HL-60 (cell line): ENCODE data around the gene LDLRAD3.

Experiments
- DNase-seq, 2 experiments: peaks; one replicate each; pipeline ENCODE4 v3.0.0-alpha.2; 2010 to 2020; ENCODE audit warnings: low read depth in 1 of 2, low spot score in 1 of 2
- H3K27ac ChIP-seq: fragments of 250-450 bp; sonication (Bioruptor Pico); replicated peaks from 2 replicates; pipeline ENCODE4 v1.5.1; 2020; ENCODE audit warnings: mild to moderate bottlenecking, moderate library complexity
- H3K27me3 ChIP-seq: fragments of 250-450 bp; sonication (Bioruptor Pico); 2 replicates; pipeline ENCODE4 v1.5.1; 2021; ENCODE audit warnings: mild to moderate bottlenecking, moderate library complexity; ENCODE audit not compliant: insufficient read depth, poor library complexity, severe bottlenecking
- H3K4me3 ChIP-seq: replicated peaks from 2 replicates; pipeline ENCODE4 v1.5.1; 2011; ENCODE audit warnings: mild to moderate bottlenecking, control low read depth, low read length; ENCODE audit not compliant: insufficient read depth
- GABPA ChIP-seq: IDR thresholded peaks from 2 replicates; pipeline ENCODE4 v1.6.1; 2012; ENCODE audit warnings: low read depth
- POLR2AphosphoS5 ChIP-seq: IDR thresholded peaks from 2 replicates; pipeline ENCODE4 v1.6.1; 2012; ENCODE audit warnings: low read depth
- SPI1 ChIP-seq: IDR thresholded peaks from 2 replicates; pipeline ENCODE4 v1.6.1; 2012; ENCODE audit warnings: low read depth, mild to moderate bottlenecking, borderline replicate concordance
- TF ChIP-seq, protein P1 (sequence below): IDR thresholded peaks from one replicate; pipeline ENCODE4 v1.5.1; 2011; ENCODE audit warnings: low read length, control low read depth, inconsistent platforms; ENCODE audit not compliant: insufficient read depth
- TF ChIP-seq, protein P2 (sequence below): IDR thresholded peaks from 2 replicates; pipeline ENCODE4 v1.6.1; 2012; ENCODE audit warnings: low read depth; ENCODE audit not compliant: insufficient replicate concordance

LDLRAD3 gene

DNA sequence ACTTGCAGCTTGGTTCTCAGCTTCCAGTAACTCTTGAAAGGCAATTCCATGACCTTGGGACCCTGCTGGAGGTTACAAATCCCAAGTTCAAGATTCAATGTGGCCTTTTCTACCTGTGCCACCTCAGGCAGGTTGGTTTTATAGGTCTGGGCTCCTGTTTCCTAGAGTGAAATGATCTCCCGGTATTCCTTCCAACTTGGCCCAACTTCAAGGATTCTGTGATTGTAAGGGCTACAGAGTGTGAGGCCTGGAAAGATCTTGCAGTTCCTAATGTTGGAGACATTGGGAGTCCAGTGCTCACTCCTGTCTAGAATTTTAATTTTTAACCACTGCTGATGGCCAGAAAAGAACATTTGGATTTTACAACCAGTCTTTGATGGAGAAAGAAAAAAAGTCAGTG lies 91.6 kb downstream of the LDLRAD3 start:
- Histone ChIP-seq H3K4me3 (no peak overlapping the region), H3K27ac (no peak overlapping the region), H3K27me3 (no peaks in the 10 kb centered on the region)
- TF ChIP-seq, protein P1, sequence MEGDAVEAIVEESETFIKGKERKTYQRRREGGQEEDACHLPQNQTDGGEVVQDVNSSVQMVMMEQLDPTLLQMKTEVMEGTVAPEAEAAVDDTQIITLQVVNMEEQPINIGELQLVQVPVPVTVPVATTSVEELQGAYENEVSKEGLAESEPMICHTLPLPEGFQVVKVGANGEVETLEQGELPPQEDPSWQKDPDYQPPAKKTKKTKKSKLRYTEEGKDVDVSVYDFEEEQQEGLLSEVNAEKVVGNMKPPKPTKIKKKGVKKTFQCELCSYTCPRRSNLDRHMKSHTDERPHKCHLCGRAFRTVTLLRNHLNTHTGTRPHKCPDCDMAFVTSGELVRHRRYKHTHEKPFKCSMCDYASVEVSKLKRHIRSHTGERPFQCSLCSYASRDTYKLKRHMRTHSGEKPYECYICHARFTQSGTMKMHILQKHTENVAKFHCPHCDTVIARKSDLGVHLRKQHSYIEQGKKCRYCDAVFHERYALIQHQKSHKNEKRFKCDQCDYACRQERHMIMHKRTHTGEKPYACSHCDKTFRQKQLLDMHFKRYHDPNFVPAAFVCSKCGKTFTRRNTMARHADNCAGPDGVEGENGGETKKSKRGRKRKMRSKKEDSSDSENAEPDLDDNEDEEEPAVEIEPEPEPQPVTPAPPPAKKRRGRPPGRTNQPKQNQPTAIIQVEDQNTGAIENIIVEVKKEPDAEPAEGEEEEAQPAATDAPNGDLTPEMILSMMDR = no peak
- TF ChIP-seq POLR2AphosphoS5 (no peak), GABPA (no peak), SPI1 (no peak)
- TF ChIP-seq, protein P2, sequence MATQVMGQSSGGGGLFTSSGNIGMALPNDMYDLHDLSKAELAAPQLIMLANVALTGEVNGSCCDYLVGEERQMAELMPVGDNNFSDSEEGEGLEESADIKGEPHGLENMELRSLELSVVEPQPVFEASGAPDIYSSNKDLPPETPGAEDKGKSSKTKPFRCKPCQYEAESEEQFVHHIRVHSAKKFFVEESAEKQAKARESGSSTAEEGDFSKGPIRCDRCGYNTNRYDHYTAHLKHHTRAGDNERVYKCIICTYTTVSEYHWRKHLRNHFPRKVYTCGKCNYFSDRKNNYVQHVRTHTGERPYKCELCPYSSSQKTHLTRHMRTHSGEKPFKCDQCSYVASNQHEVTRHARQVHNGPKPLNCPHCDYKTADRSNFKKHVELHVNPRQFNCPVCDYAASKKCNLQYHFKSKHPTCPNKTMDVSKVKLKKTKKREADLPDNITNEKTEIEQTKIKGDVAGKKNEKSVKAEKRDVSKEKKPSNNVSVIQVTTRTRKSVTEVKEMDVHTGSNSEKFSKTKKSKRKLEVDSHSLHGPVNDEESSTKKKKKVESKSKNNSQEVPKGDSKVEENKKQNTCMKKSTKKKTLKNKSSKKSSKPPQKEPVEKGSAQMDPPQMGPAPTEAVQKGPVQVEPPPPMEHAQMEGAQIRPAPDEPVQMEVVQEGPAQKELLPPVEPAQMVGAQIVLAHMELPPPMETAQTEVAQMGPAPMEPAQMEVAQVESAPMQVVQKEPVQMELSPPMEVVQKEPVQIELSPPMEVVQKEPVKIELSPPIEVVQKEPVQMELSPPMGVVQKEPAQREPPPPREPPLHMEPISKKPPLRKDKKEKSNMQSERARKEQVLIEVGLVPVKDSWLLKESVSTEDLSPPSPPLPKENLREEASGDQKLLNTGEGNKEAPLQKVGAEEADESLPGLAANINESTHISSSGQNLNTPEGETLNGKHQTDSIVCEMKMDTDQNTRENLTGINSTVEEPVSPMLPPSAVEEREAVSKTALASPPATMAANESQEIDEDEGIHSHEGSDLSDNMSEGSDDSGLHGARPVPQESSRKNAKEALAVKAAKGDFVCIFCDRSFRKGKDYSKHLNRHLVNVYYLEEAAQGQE = no peak
- DNase-seq = no peak

DNA sequence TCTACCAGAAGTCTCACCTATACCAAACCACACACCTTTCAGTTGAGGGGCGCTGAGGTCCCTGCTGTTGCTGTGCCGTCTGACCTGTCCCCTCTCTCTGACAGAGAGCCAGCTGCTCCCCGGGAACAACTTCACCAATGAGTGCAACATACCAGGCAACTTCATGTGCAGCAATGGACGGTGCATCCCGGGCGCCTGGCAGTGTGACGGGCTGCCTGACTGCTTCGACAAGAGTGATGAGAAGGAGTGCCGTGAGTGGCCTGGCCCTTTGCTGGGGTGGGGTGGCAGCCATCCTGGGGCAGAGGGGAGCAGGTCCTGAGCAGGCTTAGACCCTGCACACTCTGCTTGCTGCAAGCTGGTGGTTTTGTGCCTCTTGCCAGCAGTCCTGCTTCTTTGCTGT lies 92.1 kb downstream of the LDLRAD3 start:
- Histone ChIP-seq H3K27me3 (no peaks in the 10 kb centered on the region), H3K4me3 (no peak overlapping the region), H3K27ac (no peak overlapping the region)
- no peak for DNase-seq
- TF ChIP-seq, protein P2 = no peak
- TF ChIP-seq POLR2AphosphoS5 (no peak), GABPA (no peak), SPI1 (no peak)
- TF ChIP-seq, protein P1 = no peak

DNA sequence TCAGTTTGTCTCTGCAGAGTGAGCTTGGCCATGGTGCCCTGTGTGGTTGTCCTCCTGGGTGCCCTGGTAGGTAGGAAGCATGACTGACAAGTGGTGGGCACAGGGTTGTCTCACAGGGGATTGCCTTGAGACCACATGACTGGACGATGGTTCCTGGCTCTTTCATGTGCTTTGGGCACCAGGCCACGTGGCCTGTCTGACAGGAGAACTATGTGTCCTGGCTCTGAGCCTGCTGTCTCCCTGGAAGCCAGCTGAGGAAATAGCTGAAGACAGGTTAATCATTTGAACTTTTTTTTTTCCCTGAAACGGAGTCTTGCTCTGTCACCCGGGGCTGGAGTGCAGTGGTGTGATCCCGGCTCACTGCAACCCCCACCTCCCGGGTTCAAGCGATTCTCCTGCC lies 93.2 kb downstream of the LDLRAD3 start:
- Histone ChIP-seq H3K27me3 (no peaks in the 10 kb centered on the region), H3K27ac (no peak overlapping the region), H3K4me3 (no peak overlapping the region)
- no peak for DNase-seq
- TF ChIP-seq SPI1 (no peak), POLR2AphosphoS5 (no peak), GABPA (no peak)
- TF ChIP-seq, protein P2 = no peak
- TF ChIP-seq, protein P1 = no peak
